ENCODE measurements around the gene TAS2R38. TPM values are rescaled to one million over a fixed set of nuclear protein-coding genes. Genes with fewer than 3 reads are reported as not detected.

The TAS2R38 gene
- total RNA-seq, 1 experiment from 2014 or later, result not detected

DNA sequence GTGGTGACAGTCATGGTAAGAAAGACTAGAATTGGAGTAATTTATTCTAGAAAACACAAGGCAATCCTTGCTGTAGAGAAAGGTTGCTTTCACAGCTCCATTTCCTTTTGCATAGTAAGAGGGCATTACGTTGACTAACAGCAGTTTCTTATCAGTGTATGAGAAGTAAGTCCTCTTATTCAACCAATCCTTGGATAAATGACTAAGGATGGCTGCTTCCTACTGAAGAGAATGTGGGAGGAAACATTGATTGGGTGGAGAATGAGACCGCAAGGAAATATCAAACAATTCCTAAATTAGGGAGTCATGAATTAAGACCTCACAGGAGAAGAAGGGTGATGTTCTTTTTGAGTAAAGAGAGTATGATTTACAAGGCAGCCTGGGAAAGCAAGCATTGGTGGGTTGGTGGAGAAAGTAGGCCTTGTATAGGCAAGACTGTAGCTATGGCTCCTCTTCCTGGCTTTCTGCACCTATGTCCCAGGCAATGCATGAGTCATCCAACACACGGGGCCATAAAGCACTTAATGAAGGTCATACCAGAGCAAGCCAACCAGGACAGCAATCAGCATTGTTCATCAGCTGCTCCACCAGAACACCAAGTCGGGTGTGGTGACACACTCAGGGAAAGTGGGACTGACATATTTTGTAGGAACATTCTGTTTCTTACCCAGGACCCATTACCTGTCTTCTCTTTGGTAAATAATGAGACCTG lies 27.7 kb upstream of the TAS2R38 start (continued):
- TF ChIP-seq ATF3 (IDR thresholded peaks at IDR 0.05) (no peak), EZH2 (IDR thresholded peaks at IDR 0.05) (no peak)

- RAD21 ChIA-PET (ENCODE audit: low non-redundant PET in 1 of 2, low total read pairs in 2 of 2, uncharacterized antibody in 2 of 2, unreplicated experiment in 2 of 2), result no interaction called here
- no peak for ATAC-seq
- no peaks in the 10 kb centered on the region for H4K20me1 ChIP-seq (ENCODE audit: insufficient read depth)
- no peak overlapping the region for H2AFZ ChIP-seq (ENCODE audit: low read depth, low read length, poor library complexity, severe bottlenecking)
- no peak for TF ChIP-seq SRF (IDR thresholded peaks at IDR 0.05; ENCODE audit: low read depth)
- no peak for TF ChIP-seq CEBPB (IDR thresholded peaks at IDR 0.05; ENCODE audit: low read depth)
- no peak for TF ChIP-seq ZFX (IDR thresholded peaks at IDR 0.05)
- no peak for TF ChIP-seq POLR2A (IDR thresholded peaks at IDR 0.05; ENCODE audit: borderline replicate concordance, extremely low read depth, insufficient read depth, insufficient read length)
- TF ChIP-seq MAX (IDR thresholded peaks at IDR 0.05), result no peak
- TF ChIP-seq, protein P1, sequence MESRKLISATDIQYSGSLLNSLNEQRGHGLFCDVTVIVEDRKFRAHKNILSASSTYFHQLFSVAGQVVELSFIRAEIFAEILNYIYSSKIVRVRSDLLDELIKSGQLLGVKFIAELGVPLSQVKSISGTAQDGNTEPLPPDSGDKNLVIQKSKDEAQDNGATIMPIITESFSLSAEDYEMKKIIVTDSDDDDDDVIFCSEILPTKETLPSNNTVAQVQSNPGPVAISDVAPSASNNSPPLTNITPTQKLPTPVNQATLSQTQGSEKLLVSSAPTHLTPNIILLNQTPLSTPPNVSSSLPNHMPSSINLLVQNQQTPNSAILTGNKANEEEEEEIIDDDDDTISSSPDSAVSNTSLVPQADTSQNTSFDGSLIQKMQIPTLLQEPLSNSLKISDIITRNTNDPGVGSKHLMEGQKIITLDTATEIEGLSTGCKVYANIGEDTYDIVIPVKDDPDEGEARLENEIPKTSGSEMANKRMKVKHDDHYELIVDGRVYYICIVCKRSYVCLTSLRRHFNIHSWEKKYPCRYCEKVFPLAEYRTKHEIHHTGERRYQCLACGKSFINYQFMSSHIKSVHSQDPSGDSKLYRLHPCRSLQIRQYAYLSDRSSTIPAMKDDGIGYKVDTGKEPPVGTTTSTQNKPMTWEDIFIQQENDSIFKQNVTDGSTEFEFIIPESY (IDR thresholded peaks at IDR 0.05; ENCODE audit: extremely low read depth, insufficient replicate concordance, low read length), result no peak
- TF ChIP-seq FOSL1 (IDR thresholded peaks at IDR 0.05; ENCODE audit: low read depth), result no peak
- TF ChIP-seq YY1 (IDR thresholded peaks at IDR 0.05; ENCODE audit: extremely low read depth, insufficient replicate concordance, low read depth, low read length), result no peak
- TF ChIP-seq EZH2phosphoT487 (IDR thresholded peaks at IDR 0.05; ENCODE audit: borderline replicate concordance), result no peak
- TF ChIP-seq POLR2AphosphoS5 (IDR thresholded peaks at IDR 0.05; ENCODE audit: low read depth, low read length), result no peak
- no peak for TF ChIP-seq EGR1 (IDR thresholded peaks at IDR 0.05; ENCODE audit: low read depth)
- no peak for TF ChIP-seq CTCF (IDR thresholded peaks at IDR 0.05 in 2 of 3, conservative IDR thresholded peaks at IDR 0.05 in 1 of 3; ENCODE audit: borderline replicate concordance in 1 of 3, insufficient read depth in 1 of 3, low read depth in 2 of 3, low read length in 2 of 3)
- no peak for TF ChIP-seq SP1 (IDR thresholded peaks at IDR 0.05; ENCODE audit: low read depth)
- TF ChIP-seq, protein P2, sequence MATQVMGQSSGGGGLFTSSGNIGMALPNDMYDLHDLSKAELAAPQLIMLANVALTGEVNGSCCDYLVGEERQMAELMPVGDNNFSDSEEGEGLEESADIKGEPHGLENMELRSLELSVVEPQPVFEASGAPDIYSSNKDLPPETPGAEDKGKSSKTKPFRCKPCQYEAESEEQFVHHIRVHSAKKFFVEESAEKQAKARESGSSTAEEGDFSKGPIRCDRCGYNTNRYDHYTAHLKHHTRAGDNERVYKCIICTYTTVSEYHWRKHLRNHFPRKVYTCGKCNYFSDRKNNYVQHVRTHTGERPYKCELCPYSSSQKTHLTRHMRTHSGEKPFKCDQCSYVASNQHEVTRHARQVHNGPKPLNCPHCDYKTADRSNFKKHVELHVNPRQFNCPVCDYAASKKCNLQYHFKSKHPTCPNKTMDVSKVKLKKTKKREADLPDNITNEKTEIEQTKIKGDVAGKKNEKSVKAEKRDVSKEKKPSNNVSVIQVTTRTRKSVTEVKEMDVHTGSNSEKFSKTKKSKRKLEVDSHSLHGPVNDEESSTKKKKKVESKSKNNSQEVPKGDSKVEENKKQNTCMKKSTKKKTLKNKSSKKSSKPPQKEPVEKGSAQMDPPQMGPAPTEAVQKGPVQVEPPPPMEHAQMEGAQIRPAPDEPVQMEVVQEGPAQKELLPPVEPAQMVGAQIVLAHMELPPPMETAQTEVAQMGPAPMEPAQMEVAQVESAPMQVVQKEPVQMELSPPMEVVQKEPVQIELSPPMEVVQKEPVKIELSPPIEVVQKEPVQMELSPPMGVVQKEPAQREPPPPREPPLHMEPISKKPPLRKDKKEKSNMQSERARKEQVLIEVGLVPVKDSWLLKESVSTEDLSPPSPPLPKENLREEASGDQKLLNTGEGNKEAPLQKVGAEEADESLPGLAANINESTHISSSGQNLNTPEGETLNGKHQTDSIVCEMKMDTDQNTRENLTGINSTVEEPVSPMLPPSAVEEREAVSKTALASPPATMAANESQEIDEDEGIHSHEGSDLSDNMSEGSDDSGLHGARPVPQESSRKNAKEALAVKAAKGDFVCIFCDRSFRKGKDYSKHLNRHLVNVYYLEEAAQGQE (IDR thresholded peaks at IDR 0.05; ENCODE audit: low read depth), result no peak
- no peak for TF ChIP-seq ELF1 (IDR thresholded peaks at IDR 0.05; ENCODE audit: borderline replicate concordance, low read depth)
- no peak for TF ChIP-seq EZH2 (IDR thresholded peaks at IDR 0.05)
- no peak for TF ChIP-seq SIN3A (IDR thresholded peaks at IDR 0.05; ENCODE audit: low read depth)
- POLR2A ChIA-PET, result no interaction called here
- no peaks in the 10 kb centered on the region for H3K36me3 ChIP-seq (ENCODE audit: control insufficient read depth in 1 of 2, insufficient read depth in 2 of 2, low read length in 2 of 2)
- no peak for DNase-seq (ENCODE audit: low read depth, low spot score)
- H3K9ac ChIP-seq (ENCODE audit: low read length), result no peak overlapping the region
- H3K27me3 ChIP-seq (ENCODE audit: insufficient read depth, low read length), result no peaks in the 10 kb centered on the region
- H3K4me1 ChIP-seq (ENCODE audit: control insufficient read depth in 1 of 2, insufficient read depth in 2 of 2, low read length in 2 of 2), result peaks cover 0 to 5% of the 10 kb centered on the region in 2 experiments; a peak in 2 of 4 replicates
- no peaks in the 10 kb centered on the region for H3K9me2 ChIP-seq (ENCODE audit: insufficient read depth)
- no TSS peak for BruUV-seq (replicated peaks)
- H3K79me2 ChIP-seq (ENCODE audit: insufficient read depth, low read length), result no peaks in the 10 kb centered on the region
- CTCF ChIA-PET, result no interaction called here
- H3K4me2 ChIP-seq (ENCODE audit: low read length), result no peak overlapping the region
- H3K9me3 ChIP-seq (ENCODE audit: control insufficient read depth in 1 of 2, insufficient read depth in 1 of 2, low read depth in 1 of 2, low read length in 2 of 2), result no peaks in the 10 kb centered on the region
- H3K4me3 ChIP-seq (replicated peaks in 1 of 2; ENCODE audit: low read depth in 1 of 2, low read length in 2 of 2), result no peak overlapping the region
- no peak overlapping the region for H3K27ac ChIP-seq (ENCODE audit: low read depth, low read length)
- intact Hi-C loops (cut with micrococcal nuclease), result no loop called here
These were observed 26.7 kb upstream of the TAS2R38 start for GRCh38 chr7:142000244-142000643.

Data from HCT116 (cell line).